Endothelial cell of hepatic sinusoid (primary cell): ENCODE data around the gene TMEM18.

Experiments
- in situ Hi-C: cut with HindIII; loops from 2 replicates; pipeline ENCODE4 v1.10.0; 2017; ENCODE audit warnings: low sequenced_read_pairs

The TMEM18 gene

DNA sequence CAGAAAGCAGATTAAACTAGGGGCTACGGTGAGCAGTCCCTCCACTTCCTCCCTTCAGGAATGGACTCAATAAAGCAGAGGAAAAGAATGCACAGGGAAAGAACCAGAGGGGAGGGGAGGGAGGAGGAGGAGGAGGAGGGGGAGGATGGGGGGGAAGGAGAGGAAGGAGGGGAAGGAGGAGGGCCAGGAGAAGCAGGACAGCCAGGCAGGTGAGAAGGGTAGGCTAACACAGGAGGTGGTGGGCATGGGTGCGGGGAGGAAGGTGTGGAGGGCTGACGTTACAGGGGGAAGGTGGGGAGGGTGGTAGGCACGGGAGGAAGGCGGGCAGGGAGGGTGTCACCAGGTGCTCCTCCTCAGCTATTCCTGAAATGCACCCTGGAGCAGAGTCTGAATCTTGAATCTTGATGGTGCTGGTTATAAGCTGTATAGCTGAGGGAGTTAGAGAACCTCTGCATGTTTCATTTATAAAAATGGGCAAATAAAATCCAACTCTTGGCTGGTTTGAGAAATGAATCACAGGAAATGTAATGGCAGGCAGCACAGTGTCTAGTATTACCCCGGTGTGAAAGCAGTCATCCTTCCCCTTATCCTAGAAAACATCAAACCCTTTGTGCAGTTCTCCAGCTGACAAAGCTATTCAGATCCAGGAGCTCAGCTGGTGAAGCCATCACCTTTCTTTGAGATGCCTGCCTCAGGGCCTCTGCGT lies 3.4 kb downstream of the TMEM18 start:
- in situ Hi-C loops: no loop called here

DNA sequence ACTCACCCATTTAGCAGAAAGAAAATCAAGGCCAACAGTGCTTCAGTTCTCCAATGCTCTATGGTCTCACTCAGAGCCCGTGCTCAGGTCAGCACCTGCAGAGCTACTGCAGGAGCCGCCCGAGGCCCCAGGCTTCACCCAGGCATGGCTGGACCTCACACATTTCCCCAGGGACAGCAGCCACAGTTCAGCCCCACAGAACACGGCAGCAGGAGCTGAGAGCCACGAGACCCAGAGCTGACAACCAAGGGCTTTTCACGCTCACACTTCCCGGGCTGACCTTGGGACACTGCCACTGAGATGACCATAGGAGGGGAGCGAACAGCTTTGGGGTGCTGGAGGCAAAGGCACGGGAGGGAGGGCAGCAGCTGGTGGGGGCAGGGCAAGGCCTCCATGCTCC lies 4.2 kb downstream of the TMEM18 start:
- in situ Hi-C loops: no loop called here

DNA sequence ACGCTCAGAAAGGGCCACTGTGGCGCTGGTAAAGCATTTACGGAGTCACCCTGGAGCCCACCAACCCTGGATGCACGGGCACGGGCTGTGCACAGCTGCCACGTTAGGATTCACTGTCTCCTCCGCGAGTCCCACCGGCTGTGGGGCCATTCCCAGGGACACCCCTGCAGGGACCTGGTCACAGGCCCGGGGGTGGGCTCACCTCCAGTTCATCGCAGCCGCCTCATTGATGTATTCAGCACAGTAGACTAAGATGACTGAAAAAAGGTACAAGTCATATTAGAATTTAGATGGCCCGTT lies 4.7 kb downstream of the TMEM18 start:
- in situ Hi-C loops: no loop called here

DNA sequence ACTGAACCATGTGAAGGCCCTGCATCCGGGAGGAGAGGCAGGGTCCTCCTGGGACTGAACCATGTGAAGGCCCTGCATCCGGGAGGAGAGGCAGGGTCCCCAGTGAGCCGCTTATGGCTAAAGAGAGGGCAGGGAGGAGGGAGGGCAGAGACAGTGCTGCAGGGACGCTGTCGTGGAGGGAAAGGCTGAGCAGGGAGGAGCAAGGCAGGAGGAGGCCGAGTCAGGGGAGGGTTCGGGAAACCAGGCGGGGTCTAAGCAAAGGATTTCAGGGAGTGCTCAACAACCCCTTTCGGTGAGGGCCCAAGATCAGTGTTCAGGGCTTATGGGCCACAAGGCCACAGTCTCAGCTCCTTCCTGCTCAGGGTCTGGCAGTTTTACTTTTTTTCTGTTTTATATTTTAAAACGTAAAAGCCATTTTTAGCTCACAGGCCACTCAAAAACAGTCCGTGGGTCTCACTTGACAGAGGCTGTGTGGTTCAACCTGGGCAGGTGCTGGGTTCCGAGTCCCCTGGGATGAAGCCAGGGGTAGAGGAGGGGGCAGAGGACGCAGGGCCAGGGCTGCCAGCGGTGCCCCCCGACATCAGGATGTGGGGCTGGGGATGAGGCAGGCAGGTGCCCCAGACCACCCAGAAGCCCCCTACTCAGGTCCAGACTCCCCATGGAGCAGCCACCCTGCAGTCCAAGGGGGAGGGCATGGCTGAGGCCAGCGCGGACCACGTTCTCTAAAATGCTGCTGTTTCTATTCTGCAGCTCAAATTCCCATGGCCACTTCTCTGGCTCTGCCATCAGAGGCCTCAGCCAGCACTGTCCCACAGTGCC lies 5.2 kb downstream of the TMEM18 start:
- in situ Hi-C loops: no loop called here

DNA sequence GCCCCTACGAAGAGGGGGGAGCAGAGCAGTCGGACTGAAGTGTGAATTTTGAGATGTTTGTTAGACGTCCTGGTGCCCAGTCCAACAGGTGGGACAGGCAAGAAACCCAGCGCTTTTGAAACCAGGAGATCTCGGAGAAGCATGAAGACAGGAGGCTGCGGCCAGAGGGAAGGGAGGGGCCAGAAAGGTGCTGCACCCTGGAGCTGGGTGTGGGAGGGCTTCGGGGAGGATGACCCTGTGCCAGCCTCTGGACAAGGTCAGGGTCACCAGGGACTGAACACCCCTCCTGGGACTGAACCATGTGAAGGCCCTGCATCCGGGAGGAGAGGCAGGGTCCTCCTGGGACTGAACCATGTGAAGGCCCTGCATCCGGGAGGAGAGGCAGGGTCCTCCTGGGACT lies 6.1 kb downstream of the TMEM18 start:
- in situ Hi-C loops: no loop called here

DNA sequence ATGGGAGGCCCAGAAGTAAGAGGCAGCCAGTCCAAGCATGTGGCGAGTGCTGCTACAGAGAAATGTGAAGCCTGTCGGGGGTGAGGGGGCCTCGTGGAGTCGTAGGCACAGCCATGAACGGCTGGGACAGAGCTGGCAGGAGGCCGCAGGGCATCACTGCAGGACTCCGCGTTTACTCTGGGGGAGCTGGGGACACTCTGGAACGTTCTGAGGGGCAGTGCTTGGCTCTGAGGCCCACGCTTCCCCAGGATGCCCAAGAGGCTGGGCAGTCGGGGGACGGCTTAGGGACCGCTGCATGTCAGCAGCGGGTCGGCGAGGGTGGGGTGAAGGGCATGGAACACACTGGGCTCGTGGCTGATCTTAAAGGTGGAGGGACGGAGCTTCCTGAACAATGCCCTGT lies 6.6 kb downstream of the TMEM18 start:
- in situ Hi-C loops: no loop called here

DNA sequence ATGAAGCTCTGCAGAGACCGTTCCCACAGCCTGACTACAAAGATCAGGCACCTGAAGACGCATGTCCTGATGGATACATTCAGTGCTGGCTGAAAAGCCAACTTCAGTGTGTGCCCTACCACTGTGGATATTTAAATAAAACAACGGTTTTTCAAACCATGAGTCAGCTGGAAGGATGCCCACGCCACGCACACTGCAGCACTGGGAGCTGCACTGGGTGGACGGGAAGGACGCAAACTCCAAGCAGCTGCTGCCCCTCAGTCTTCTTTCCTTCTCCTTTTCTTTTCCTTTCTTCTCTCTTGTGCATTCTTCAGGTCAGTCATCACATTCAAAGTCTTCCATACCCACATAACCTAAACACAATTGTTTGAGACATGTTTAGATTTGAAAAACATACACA lies 7.9 kb downstream of the TMEM18 start:
- in situ Hi-C loops: no loop called here

DNA sequence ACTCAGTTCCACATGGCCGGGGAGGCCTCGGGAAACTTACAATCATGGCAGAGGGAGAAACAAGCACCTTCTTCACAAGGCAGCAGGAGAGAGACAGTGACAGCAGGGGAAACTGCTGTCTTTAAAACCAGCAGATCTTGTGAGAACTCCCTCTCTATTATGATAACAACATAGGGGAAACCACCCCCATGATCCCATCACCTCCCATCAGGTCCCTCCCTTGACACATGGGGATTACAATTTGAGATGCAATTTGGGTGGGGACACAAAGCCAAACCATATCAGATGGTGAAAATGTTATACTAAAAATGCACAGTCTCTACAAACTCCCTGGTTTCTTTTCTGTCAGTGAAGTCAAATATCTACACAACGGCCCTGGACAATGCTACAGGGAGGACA lies 9.2 kb downstream of the TMEM18 start:
- in situ Hi-C loops: no loop called here

DNA sequence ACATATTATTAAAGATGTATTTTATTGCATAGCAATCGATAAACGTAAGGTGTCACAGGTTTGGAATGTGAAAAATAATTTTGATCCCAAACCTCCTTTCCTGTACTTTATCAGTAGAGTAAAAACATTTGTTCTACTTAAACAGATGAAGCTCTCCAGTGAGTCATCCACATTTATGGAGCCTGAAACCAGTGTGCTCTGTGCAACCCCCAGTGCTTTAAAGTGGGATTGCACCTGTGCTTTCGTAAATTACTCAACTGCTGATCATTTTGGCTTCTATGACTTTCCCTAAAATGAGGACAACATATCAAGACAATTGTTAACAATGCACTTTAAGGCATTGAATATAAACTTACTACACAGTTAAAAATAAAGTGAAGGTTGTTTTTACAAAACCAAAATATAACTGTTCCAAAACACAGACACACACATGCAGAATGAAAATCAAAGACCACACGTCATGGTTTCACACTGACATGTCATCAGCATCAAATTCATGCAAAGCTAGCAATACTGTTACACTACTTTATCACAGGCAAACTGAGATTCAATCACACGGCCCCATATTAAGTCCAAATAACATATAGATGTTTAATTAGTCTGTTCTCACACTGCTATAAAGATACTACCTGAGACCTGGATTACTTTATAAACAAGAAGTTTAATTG lies 9.7 kb downstream of the TMEM18 start:
- in situ Hi-C loops: no loop called here

DNA sequence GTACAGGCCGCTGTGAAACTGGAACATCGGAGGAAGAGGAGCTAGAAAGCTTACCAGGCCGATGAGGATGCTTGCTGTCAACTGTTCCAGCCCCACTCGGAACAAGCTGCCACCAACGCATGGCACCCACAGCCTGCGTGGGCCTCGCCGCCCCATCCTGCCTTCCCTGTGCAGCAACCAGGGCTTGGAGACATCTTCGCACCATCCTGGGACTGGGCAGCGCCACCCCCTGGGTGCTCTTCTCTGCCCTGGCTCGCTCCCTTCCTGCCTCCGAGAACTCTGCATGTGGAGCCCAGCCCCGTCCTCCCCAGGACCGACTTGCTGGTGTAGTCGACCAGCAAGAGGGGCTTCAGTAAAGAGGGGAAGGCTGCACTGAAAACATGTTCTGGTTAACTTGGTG lies 10.8 kb downstream of the TMEM18 start:
- in situ Hi-C loops: no loop called here

DNA sequence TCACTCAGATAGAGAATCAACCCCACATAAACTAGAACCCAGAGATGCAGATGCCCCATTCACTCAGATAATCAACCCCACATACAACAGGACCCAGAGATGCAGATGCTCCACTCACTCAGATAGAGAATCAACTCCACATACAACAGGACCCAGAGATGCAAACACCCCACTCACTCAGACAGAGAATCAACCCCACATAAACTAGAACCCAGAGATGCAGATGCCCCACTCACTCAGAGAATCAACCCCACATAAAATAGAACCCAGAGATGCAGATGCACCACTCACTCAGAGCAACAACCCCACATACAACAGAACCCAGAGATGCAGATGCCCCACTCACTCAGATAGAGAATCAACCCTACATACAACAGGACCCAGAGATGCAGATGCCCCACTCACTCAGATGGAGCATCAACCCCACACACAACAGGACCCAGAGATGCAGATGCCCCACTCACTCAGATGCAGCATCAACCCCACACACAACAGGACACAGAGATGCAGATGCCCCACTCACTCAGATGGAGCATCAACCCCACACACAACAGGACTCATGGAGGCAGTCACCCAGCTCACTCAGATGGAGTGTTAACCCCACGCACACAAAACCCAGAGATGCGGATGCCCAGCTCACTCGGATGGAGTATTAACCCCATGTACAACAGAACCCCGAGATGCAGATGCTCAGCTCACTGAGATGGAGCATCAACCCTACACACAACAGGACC lies 11.7 kb downstream of the TMEM18 start:
- in situ Hi-C loops: no loop called here

DNA sequence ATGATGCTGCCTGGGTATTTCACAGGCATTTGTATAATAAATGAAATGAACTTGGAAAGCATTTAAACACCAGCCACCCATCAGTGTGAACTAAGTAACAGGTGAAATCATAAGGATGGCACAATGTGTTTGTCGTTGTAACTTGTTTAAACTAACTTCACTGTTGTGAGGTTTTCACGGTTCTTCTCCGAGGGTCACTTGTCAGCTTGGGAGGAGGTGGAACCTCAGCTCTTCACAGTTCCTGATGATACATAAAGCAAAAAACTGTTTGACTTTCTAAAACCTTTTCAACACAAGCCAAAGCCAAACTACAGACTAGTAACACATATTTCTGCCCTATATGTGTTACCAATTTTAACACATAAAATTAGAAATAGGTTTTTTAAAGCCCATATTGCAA lies 13.1 kb downstream of the TMEM18 start:
- in situ Hi-C loops: no loop called here

DNA sequence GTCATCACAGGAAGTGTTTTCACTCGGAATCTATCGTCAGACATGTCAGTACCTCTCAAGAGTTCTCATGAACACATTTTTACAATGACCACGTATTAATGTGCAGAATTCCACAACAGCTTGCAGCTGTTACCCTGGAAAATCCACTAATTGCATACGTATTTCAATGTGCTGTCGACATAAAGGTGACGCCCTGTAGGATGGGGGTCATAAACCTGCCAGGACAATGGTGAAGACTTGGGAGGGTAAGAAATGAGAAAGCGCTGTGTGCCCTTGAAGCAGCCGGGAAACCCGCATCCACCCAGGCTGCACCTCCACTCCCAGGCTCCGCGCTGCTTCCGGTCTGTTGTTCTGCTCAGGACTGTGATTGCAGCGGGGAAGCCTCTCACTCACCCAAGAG lies 14.0 kb downstream of the TMEM18 start:
- in situ Hi-C loops: no loop called here

DNA sequence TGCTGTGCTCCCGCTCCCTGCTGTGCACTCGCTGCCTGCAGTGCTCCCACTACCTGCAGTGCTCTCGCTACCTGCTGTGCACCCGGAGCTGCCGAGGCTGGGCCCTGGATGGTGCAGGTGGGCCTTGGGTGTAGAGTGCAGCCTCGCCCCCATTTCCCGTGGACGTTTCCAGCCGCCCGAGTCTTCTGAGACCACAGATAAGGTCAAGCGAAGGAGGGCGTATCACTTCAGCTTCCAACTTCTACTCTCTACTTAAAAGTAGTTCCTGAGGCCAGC lies 15.9 kb downstream of the TMEM18 start:
- in situ Hi-C loops: no loop called here

DNA sequence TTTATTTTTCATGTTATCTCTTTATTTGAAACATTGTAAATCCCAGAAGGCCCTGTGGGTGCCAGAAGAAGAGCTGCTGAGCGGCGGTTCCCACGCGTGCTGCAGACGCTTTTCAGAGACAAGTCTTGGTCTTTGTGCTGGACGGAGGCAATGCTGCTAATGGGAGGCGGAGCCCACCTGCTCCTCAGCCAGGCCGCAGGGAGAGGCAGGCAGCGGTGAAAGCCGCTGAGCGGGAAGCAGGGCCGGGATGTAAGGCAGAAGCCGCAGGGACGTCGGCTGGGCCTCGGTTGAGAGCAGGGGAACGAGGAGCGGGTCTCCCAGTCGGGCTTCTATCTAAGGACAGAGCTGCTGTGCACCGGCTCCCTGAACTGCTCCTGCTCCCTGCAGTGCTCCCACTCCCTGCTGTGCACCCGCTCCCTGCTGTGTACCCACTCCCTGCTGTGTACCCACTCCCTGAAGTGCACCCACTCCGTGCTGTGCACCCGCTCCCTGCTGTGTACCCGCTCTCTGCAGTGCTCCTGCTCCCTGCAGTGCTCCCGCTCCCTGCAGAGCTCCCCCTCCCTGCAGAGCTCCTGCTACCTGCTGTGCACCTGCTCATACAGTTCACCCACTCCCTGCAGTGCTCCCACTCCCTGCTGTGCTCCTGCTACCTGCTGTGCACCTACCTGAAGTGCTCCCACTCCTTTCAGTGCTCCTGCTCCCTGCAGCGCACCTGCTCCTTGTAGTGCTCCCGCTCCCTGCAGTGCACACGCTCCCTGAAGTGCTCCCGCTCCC lies 16.4 kb downstream of the TMEM18 start:
- in situ Hi-C loops: no loop called here

DNA sequence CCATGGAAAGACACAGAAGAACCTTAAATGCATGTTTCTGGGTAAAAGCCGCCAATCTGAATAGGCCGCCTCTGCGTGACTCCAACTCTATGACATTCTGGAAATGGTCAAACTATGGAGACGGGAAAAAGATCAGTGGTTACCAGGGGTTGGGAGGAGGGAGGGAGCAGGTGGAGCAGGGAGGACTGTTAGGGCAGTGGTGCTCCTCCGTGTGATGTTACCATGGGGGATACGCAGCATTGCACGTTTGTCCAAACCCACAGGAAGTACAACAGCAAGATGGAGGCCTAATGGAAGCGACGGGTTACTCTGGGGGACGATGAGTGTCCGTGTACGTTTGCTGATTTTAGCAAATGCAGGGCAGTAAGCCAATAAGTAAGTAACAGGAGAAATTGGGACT lies 17.2 kb downstream of the TMEM18 start:
- in situ Hi-C loops: no loop called here

DNA sequence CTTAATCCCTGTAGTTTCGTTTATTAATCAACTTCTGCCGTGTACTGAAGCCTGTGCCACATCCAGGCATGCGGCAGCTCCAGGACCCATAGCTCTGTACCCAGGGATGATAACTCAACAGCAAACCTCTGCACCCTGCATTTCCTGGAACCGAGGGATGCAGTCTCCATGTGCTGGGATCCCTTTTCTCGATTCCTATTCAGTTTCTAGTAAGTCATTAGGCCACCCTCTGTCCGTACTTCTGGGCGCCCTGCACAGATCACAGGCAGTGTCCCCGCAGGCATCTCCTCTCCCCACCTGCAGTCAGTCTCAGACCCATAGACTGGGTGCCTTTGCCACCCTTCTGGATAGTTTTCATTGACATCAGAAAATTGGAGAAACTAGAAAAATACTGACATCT lies 18.8 kb downstream of the TMEM18 start:
- in situ Hi-C loops: no loop called here

DNA sequence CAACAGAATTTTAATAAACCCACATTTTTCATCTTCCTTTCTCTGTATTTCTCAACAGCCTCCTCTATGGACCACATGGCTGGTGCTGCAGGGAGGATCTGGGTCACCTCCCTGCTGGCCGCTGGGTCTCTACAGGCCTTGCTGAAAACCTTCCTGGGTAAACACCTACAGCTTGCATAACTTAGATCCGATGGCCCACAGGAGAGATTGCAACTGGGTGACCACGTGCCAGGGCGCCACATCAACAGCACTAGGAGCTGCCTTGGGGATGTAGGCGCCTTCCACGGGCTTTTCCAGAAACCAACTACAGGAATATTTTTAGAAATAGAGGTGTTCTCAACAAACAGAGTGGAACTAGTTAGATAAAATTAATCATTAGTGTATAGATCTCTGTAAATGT lies 19.4 kb downstream of the TMEM18 start:
- in situ Hi-C loops: no loop called here

DNA sequence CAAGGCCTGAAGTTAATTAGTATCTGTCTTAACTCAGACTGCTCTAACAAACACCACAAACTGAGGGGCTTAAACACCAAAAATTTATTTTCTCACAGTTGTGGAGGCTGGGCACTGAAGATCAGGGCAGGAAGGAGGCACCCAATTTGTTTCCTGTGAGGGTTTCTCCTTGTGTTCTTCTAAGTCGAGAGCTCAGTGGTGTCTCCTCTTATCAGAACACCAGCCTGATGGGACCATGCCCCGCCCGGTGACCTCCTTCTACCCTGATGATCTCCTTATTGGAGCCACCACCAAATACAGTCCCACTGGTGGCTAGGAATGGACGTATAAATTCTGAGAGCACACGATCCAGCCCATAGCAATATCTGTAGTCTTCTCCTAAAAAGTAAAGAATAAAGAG lies 20.5 kb downstream of the TMEM18 start:
- in situ Hi-C loops: no loop called here

DNA sequence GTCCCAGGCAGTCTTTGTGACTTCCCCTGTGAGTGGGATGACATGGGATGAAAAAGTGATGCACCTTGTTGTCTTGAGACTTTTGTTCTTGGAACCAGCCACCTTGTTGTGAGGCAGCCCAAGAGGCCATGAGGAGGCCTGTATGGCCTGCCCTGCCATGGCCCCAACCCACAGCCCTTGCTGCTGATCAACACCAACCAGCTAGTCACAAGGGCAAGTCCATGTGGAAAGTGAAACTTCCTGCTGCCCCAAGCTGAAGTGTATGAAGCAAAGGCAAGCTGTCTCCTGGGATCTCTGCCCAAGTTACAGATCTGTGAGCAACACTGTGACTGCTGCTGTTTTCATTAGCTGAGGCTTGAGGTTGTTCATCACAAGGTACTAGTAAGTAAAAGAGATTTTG lies 21.6 kb downstream of the TMEM18 start:
- in situ Hi-C loops: no loop called here

DNA sequence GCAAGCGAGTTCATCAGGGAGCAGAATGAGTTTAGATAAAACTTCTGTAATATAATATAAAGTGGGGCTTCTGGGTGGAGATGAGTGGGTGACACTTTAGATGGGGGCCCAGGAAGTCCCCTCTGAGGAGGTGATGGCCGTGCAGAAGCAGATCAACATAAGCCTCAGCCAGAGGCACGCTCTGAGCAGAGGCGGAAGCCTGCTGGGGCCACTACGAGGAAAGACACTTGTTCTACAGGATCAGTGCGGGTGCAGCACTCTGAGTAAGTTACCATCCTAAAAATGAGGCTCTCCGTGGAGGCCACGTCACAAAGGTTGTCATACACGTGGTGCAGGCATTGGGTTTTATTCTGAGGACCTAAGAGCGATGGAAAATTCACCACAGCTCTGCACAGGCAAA lies 22.3 kb downstream of the TMEM18 start:
- in situ Hi-C loops: no loop called here
